GM12873 (cell line): Measurements from ENCODE around the gene TPCN2.

Source experiments
- CTCF ChIP-seq: IDR thresholded peaks from 2 replicates; pipeline ENCODE4 v1.5.1; 2012; ENCODE audit warnings: low read depth, mild to moderate bottlenecking, moderate library complexity, low read length, control low read depth; ENCODE audit not compliant: insufficient read depth; ENCODE audit errors: missing control alignments

TPCN2 gene

GRCh38 chr11:69154211-69154913 lies 105.6 kb downstream of the TPCN2 start:
- no peak for TF ChIP-seq CTCF

GRCh38 chr11:69154938-69155301 lies 106.2 kb downstream of the TPCN2 start:
- TF ChIP-seq CTCF, result no peak

- TF ChIP-seq CTCF, result no peak
Measured at GRCh38 chr11:69155302-69156234, 106.8 kb downstream of the TPCN2 start, which contains the start of gene SMIM38. Gene SMIM38 (plus strand): TSS chr11:69155935. CDS start chr11:69157847, 1,912 bp downstream.

GRCh38 chr11:69156235-69156639 lies 107.5 kb downstream of the TPCN2 start:
- no peak for TF ChIP-seq CTCF

GRCh38 chr11:69156673-69157155 lies 108.0 kb downstream of the TPCN2 start:
- TF ChIP-seq CTCF, result no peak

GRCh38 chr11:69157156-69157821 lies 108.6 kb downstream of the TPCN2 start:
- TF ChIP-seq CTCF, result no peak
